ENCODE data around the gene ADAMTS10. TPM values are rescaled to one million over a fixed set of nuclear protein-coding genes. Genes with fewer than 3 reads are reported as not detected.

ADAMTS10 gene
- total and polyA plus RNA-seq, 2 of the 8 experiments (the other 6 are each of a cell fraction or from before 2014, with no cell fraction given) = 6.9 to 17.4 TPM

DNA sequence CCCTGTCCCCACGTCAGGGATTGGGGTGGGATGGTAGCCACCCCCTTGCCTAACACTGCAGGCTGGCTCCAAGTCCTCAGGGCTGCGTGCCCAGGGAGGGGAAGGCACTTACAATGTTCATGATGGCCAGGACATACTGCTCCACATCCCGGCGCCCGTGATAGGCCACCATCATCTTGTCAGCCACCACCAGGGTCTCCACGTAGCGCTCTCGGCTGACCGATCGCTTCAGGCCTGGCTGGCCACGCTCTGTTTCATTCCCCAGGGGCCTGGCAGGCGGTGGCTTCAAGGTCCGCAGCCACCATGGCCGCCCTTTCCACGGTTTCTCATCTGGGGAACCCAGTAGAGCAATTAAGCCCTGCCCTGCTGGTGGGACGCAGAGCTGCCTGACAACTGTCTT, 9.7 kb downstream of the ADAMTS10 start (continued):
- TF ChIP-seq, protein P1, sequence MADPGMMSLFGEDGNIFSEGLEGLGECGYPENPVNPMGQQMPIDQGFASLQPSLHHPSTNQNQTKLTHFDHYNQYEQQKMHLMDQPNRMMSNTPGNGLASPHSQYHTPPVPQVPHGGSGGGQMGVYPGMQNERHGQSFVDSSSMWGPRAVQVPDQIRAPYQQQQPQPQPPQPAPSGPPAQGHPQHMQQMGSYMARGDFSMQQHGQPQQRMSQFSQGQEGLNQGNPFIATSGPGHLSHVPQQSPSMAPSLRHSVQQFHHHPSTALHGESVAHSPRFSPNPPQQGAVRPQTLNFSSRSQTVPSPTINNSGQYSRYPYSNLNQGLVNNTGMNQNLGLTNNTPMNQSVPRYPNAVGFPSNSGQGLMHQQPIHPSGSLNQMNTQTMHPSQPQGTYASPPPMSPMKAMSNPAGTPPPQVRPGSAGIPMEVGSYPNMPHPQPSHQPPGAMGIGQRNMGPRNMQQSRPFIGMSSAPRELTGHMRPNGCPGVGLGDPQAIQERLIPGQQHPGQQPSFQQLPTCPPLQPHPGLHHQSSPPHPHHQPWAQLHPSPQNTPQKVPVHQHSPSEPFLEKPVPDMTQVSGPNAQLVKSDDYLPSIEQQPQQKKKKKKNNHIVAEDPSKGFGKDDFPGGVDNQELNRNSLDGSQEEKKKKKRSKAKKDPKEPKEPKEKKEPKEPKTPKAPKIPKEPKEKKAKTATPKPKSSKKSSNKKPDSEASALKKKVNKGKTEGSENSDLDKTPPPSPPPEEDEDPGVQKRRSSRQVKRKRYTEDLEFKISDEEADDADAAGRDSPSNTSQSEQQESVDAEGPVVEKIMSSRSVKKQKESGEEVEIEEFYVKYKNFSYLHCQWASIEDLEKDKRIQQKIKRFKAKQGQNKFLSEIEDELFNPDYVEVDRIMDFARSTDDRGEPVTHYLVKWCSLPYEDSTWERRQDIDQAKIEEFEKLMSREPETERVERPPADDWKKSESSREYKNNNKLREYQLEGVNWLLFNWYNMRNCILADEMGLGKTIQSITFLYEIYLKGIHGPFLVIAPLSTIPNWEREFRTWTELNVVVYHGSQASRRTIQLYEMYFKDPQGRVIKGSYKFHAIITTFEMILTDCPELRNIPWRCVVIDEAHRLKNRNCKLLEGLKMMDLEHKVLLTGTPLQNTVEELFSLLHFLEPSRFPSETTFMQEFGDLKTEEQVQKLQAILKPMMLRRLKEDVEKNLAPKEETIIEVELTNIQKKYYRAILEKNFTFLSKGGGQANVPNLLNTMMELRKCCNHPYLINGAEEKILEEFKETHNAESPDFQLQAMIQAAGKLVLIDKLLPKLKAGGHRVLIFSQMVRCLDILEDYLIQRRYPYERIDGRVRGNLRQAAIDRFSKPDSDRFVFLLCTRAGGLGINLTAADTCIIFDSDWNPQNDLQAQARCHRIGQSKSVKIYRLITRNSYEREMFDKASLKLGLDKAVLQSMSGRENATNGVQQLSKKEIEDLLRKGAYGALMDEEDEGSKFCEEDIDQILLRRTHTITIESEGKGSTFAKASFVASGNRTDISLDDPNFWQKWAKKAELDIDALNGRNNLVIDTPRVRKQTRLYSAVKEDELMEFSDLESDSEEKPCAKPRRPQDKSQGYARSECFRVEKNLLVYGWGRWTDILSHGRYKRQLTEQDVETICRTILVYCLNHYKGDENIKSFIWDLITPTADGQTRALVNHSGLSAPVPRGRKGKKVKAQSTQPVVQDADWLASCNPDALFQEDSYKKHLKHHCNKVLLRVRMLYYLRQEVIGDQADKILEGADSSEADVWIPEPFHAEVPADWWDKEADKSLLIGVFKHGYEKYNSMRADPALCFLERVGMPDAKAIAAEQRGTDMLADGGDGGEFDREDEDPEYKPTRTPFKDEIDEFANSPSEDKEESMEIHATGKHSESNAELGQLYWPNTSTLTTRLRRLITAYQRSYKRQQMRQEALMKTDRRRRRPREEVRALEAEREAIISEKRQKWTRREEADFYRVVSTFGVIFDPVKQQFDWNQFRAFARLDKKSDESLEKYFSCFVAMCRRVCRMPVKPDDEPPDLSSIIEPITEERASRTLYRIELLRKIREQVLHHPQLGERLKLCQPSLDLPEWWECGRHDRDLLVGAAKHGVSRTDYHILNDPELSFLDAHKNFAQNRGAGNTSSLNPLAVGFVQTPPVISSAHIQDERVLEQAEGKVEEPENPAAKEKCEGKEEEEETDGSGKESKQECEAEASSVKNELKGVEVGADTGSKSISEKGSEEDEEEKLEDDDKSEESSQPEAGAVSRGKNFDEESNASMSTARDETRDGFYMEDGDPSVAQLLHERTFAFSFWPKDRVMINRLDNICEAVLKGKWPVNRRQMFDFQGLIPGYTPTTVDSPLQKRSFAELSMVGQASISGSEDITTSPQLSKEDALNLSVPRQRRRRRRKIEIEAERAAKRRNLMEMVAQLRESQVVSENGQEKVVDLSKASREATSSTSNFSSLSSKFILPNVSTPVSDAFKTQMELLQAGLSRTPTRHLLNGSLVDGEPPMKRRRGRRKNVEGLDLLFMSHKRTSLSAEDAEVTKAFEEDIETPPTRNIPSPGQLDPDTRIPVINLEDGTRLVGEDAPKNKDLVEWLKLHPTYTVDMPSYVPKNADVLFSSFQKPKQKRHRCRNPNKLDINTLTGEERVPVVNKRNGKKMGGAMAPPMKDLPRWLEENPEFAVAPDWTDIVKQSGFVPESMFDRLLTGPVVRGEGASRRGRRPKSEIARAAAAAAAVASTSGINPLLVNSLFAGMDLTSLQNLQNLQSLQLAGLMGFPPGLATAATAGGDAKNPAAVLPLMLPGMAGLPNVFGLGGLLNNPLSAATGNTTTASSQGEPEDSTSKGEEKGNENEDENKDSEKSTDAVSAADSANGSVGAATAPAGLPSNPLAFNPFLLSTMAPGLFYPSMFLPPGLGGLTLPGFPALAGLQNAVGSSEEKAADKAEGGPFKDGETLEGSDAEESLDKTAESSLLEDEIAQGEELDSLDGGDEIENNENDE (IDR thresholded peaks at IDR 0.05; ENCODE audit: insufficient replicate concordance, low read length) = no peak
- TF ChIP-seq SP2 (IDR thresholded peaks at IDR 0.05; ENCODE audit: low read length) (no peak), TEAD4 (IDR thresholded peaks at IDR 0.05; ENCODE audit: low read depth, low read length) (no peak), SIRT6 (IDR thresholded peaks at IDR 0.05; ENCODE audit: low read length) (no peak), YY1 (IDR thresholded peaks at IDR 0.05; ENCODE audit: low read depth, low read length) (no peak), EGR1 (IDR thresholded peaks at IDR 0.05; ENCODE audit: borderline replicate concordance, low read depth, low read length) (no peak)
